HG02852 (cell line): ENCODE results near the gene TLK1.
"Not testable (repeated sequence)": the region's sequence is repeated elsewhere in the genome, so short reads cannot be mapped to it uniquely, and the experiment has no call there.

Source experiments
- ATAC-seq: cut with Tn5 transposase; IDR thresholded peaks from one replicate; pipeline ENCODE4 v1.9.1; 2021; ENCODE audit warnings: mild to moderate bottlenecking, moderate library complexity; ENCODE audit not compliant: unreplicated experiment

TLK1 gene

DNA sequence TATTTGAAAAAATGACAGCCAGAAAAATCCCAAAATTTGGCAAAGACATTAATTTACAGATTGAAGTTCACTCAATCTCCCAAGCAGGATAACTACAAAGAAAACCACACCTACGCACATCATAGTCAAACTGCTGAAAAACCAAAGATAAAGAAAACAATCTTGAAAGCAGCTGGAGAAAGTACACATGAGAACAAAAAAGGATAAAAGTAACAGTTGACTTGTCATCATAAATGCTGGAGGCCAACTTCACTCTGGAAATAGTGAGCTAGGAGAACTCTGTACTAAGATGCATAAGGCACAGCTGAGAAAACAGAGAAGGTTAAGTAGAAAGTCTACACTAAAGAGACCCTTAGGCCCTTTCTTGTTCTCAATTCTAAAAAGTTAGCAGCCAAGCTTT is 73.1 kb downstream of the TLK1 start:
- no peak for ATAC-seq

DNA sequence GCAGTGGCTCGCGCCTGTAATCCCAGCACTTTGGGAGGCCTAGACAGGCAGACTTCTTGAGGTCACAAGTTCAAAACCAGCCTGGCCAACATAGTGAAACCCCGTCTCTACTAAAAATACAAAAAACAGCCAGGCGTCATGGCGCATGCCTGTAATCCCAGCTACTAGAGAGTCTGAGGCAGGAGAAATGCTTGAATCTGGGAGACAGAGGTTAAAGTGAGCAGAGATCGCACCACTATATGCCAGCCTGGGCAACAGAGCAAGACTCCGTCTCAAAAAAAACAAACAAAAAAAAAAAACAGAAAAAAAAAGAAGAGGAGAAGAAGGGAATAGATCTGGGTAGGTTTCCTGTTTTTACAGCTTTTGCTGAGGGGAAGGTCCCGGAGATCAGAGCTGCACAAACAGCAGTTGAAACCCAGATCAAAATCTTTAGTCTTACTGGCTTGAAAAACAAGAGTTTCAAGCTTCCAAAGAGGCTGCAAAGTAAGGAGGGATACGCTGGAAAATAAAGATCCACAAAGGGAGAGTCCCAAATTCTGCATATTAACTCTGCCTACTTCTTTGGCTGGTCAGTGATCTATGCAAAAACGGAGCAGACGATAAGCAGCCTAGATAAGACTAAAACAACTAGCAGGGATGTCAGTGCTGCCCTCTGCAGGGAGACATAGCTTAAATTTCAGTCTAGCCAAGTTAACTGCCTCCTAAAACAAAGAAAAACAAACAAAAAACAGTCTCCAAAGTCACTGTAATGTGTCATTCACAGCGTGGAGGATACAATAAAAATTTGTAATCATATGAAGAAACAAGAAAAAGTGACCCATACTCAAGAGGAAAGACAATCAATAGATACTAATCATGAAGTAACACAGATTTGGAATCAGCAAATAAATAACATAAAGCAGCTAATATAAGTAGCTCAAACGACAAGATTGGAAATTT is 74.1 kb downstream of the TLK1 start:
- ATAC-seq, result no peak

DNA sequence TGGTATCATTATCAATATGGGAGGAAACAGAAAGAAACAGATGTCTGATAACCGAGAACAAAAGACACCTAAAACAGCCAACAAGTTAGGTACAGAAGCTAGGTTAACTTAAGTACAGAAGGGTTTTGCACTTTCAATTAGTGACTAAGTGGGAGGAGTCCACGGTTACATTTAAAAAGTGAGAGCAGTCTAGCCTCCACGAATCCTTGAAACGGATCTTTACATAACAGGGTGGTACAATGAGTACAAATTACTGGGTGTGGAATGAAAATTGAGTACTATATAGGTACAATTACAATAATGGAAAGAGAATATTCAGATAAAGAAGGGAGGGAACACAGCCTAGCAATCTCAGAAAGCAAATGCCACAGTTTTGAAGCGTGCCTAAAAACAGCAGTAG is 76.6 kb downstream of the TLK1 start:
- ATAC-seq, result no peak

DNA sequence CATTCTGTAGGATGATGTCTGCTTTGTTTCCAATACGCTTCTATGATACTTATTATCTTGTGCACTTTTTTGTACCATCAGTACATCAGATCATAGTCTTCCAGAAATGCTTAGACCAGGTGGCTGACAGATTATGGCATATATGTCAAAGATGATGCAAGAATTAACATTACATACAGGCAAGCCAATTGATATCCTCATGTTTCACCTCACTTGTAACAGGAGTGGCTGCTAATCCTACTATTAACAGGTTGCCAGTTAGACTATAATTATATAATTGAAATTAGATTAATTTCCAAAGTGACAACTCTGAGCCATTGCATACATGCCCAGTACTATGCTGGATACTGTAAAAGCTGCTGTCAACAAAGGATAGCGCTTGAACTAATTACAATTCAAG is 77.2 kb downstream of the TLK1 start:
- no peak for ATAC-seq

DNA sequence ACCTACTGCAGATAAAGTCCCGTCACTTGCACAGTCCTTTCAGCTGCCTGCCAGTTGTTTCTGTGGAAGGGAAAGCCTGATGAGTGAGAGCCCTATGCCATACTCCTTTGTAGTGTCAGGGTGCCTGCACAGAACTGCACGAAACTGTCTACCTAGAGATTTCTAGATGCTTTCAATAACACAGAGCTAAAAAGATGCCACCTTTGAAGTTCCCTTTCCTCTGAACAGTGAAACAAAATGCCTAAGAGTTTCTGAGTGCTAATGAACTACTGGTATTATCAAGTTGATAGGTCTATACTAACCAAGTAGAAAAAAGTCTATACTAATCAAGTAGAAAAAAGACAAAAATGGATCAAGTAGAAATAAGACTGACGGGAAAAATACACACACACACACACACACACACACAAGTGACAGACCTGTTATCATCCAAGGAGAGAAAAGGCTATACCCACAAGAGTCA is 79.0 kb downstream of the TLK1 start:
- no peak for ATAC-seq

DNA sequence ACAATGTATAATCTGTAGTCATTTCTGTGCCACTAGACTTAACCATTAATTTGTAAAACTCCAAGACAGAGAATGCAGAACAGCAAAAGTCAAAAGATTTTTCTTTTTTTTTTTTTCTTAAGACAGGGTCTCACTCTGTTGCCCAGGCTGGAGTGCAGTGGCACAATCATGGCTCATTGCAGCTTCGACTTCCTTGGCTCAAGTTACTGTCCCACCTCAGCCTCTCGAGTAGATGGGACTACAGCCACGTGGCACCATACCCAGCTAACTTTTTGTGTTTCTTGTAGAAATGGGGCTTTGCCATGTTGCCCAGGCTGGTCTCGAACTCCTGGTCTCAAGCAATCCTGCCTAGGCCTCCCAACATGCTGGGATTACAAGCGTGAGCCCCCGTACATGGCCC is 80.1 kb downstream of the TLK1 start:
- no peak for ATAC-seq

DNA sequence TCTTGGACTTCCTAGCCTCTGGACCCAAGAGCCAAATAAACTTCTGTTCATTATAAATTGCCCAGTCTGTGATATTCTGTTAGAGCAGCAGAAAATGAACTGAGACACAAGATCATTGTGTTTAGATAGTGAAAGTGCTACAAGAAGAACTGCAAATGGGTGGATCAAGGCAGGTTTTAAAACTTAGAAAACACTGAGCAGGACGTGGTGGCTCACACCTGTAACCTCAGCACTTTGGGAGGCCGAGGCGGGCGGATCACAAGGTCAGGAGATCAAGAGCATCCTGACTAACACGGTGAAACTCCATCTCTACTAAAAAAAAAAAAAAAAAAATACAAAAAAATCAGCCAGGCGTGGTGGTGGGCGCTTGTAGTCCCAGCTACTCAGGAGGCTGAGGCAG is 84.3 kb downstream of the TLK1 start:
- ATAC-seq, result not testable (repeated sequence)

DNA sequence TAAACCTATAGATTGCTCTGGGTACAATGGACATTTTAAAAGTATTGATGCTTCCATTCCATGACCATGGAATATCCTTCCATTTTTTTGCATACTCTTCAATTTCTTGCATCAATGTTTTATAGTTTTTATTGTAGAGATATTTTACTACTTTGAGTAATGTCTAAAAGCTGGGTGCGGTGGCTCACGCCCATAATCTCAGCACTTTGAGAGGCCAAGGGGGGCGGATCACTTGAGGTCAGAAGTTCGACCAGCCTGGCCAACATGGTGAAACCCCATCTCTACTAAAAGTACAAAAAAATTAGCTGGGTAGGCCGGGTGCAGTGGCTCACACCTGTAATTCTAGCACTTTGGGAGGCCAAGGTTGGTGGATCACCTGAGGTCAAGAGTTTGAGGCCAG is 88.5 kb downstream of the TLK1 start:
- no peak for ATAC-seq

DNA sequence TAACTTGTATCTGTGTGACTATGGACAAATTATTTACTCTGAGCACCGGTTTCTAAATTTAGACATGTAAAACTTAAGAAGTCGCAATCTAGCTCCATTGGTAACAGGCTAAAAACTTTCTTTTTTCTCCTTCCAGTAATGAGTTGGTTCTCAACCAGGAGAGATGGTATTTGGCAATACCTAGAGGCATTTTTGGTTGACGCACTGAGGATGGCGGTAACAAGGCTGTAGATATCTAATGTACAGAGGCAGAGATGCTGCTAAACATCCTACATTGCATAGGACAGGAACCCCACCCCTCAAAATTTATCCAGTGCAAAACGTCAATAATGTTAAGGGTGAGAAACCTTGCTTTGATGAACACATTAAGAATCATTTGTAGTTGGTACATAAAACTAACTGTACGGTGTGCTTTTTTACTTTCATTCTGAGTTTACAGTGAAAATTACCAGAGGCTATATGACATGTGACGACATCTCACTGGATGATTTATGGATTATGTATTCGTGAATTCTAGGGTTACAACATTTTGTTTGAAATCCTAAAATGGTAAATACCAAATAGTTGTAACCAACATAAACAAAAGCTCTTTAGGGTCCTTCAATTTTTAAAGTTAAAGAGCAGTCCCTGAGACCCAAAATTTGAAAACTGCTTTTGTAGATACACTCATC is 91.3 kb downstream of the TLK1 start:
- ATAC-seq, result no peak

DNA sequence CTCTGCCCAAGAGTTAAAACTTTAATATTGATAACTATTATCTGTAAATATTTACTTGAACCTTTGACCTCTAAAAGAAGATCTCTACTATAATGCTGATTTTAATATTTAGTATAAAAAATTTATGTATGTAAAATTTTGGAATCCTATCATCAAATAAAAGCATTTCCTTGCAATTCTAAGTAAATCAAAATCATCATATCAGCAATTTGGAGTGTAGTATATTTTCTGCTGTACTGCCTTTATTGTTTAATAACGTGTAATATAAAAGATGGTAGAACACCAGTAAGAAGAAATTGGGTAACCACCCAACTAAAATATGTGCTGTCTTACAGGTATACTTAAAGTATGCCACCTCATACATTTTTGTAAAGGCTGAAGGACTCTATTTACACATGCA is 94.6 kb downstream of the TLK1 start:
- no peak for ATAC-seq

DNA sequence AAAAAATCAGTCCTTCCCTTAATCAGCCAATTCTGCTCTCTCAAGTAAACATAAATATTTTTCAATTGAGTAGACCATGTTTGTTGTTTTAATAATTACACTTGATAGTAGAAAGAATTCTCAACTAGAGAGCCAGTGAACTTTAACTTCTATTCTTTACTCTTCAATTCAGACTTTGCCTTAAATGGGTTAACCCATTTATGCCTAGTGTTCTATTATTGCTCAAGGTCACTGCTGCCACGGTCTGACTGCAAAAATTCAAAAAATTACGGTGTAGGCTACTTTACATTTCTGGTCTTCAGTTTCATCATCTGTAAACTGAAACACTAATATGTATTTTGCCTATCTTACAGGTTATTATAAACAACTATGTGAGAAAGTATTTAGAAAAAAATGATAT is 103.1 kb downstream of the TLK1 start:
- no peak for ATAC-seq

DNA sequence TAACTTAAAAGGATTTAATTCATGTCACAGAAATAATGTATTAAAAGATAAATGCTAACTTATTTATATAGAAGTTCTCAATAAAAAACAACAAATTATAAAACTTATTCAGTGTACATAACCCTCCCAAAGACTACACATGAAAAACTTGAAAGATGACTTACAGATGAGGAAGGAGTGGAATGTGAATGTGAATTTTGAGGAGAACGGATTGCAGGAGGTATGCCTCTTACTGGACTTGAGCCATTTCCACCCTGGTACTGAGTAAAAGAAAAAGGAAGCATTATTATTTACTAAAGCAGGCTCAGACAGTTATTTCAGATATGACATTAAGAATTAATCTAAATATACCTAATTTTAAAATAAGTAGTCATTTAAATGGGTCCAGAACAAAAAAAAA is 104.4 kb downstream of the TLK1 start:
- ATAC-seq, result no peak

DNA sequence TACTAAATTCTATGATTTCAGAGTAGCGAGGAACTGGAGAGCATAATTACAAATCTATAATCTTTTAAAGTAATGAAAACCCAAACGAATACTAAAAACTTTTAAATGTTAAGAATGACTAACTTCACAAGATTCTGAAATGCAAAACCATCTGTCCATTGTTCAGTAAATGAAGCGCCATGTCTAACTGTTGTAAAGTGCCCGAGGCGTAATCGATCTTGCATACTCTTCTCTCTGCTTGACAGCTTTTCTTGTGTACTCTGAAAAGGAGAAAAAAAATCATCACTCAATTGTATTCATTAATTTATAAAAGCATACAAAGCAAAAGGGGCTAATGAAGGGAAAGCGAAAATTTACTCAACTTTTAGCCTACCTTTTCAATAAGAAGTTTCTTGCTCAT is 111.0 kb downstream of the TLK1 start:
- no peak for ATAC-seq

DNA sequence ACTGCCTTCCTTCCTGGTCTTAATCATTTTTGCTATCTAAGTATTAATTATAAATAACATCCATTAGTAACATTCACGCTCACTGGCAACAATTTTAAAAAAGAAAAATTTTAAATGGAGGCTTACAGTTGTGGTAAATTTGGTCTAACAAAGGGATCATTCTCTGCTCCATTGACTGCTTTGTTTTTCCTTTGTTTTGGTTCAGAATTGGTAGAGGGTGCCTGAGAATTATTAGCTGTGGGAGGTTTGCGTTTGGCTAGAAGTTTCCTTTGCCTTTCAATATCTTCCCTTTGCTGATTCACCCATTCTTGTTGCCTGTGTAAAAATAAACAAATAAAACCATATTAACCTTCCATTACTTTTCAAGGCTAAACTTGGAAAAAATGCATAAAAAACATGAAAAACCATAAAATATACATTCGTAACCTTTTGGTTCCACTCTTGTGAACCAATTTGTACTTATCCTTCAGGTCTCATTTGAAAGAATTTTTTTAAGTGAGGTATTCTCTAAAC is 114.6 kb downstream of the TLK1 start:
- no peak for ATAC-seq

DNA sequence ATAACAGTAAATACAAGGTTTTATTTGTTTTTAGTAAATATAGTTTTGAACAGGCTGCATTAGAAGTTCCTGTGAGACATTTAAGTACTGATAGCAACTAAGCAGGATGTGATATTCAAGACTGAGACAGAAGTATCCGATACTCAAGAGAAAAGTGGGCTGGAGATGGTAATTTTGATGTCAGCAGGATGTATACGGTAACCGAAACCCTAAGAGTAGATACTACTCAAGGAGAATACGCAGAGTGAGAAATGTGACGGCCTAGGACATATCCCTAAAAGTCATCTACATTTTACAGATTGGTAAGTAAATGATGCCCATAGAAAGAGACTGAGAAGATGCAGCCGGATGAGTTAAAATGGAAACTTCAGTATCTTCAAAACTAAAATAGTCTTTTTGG is 116.3 kb downstream of the TLK1 start:
- no peak for ATAC-seq

DNA sequence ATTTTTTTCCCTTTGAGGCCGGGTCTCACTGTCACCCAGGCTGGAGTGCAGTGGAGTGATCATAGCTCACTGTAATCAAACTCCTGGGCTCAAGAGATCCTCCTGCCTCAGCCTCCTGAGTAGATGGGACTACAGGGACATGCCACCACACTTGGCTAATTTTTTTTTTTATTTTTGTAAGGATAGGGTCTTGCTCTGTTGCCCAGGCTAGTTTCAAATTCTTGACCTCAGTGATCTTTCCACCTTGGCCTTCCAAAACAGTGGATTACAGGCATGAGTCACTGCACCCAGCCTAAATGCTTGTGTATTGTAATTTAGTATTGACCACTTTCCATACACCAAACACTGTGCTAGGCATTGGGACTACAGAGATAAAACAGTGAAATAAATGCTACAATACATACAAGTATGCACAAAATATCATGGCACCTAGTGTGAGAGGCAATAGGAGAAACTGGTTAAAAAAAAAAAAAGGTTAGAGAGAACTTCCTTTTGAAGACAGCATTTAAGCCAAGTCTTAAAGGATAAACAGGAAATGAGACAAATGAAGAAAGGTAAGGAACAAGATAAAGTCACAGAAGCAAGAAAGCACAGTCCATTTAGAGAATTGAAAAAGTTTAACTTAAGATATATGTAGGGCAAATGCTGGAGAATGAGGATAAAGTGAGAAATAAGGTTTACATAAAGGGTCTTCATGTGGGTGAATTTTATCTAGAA is 118.3 kb downstream of the TLK1 start:
- ATAC-seq, result no peak

DNA sequence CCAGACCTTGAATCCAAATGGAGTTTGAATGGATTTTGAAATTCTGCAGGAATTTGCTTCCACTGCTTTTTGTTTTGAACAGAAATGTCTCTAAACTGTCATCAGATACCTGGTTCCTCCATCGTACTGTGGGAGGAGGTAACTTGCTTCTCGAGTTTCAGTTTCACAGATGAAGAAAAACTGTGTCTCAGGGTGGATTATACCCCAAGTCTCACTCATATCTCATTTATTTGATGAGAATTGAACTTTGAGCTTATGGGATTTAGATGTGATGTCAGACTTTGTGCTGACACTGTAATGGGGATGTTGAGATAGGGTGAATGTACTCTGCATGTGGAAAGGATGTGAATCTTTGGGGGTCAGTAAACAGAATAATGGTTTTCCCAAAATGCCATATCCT is 124.2 kb downstream of the TLK1 start:
- no peak for ATAC-seq

DNA sequence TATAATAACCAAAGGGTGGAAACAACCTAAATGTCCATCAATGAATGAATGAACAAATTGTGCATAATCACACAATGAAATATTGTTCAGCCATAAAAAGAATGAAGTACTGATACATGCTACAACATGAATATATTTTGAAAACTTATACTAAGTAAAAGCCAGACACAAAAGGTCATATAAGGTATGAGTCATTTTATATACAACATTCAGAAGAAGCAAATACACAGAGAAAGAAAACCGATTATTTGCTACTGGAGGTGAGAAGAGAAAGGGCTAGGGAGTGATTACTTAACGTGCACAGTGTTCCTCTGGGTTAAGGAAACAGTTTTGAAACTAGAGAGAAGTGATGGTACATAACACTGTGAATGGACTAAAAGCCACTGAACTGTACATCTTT is 126.4 kb downstream of the TLK1 start:
- ATAC-seq, result no peak

DNA sequence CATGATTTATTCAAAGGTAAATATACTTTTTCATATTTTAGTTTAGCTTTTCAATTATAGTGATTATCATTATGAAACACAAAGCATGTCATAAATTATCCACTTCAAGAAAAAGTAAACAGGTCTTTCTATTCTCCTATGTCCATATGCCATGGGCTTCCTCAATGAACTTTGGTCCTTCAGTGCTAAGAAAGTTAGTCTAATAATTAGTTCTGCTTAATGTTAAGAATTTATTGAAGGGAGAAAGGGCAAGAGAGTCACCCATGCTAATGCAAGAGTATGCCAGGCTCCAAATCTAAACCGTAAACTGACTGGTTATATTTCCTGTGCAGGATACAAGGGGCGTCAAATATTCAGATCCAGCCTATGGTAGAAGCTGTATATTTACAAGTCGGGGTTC is 135.5 kb downstream of the TLK1 start:
- no peak for ATAC-seq

DNA sequence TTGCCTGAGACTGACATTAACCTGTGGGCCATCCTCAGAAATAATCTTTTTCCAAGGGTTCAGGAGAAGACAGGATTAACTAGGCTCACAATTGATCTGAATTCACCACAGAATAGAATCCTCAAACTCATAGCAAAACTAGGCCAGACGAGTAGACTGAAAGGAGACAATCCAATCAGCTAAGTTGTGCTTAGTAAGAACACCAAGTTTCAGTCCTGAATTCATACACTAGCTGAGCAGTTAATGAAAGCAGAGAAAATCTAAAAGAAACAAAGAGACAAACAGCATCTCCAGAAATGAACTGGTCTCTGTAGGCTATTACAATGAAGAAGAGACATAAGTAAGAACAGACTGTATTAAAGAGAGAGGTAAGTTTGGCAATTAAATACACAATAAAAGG is 142.2 kb downstream of the TLK1 start:
- ATAC-seq, result peak; percentile 93

DNA sequence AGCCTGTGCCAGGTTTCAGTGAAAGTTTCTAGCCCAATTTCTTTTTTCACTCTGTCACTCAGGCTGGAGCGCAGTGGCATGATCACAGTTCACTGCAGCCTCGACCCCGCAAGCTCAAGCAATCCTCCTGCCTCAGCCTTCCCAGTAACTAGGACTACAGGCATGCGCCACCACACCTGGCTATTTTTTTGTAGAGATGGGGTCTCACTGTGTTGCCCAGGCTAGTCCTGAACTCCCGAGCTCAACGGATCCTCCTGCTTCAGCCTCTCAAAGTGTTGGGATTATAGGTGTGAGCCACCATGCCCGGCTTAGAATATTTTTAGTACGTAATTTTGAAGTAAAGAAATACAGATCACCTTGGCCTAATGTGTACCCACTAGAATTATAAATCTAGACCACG is 144.6 kb downstream of the TLK1 start:
- no peak for ATAC-seq
